ENCODE measurements around the gene SKIDA1.

The SKIDA1 gene

DNA sequence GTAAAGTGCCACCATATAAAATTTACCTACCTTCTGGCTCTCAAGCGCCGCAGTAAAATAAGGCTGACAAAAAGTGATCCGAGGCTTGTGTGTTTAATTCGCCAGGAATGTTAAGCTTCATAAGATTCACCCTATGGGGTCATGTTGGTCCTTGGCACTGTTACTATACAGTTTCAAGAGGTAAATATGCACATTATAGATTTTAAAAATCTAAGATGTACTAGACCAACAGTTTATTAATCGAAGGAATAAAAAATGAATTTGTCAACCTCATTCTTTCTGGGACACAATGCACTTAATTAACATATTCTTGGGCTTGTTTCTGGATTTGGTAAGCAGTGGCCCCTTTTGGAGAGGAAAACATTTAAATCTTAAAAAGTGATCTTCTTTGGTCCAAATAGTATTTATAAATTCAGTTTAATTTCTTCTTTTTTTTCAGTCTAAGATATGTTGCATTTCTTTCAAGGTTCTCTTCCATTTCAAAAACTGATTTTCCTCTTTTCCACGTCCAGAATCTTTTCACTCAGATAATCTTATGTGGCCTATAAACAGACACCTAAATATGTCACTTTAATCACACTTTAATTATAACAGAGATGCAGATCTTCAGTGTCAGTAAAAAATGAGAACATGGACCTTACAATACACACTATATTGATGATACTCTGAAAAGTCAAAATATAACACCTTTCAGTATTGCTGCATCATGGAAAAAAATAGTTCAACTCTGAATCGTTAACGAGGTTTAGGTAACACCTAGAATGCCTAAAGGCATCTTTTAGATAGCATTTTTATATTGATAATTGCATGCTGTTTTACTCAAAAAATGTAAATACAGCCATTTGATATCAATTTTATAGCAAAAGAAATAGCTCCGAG lies 3.8 kb upstream of the SKIDA1 start:
- DNase-seq (ENCODE audit: low read depth), result no peak

DNA sequence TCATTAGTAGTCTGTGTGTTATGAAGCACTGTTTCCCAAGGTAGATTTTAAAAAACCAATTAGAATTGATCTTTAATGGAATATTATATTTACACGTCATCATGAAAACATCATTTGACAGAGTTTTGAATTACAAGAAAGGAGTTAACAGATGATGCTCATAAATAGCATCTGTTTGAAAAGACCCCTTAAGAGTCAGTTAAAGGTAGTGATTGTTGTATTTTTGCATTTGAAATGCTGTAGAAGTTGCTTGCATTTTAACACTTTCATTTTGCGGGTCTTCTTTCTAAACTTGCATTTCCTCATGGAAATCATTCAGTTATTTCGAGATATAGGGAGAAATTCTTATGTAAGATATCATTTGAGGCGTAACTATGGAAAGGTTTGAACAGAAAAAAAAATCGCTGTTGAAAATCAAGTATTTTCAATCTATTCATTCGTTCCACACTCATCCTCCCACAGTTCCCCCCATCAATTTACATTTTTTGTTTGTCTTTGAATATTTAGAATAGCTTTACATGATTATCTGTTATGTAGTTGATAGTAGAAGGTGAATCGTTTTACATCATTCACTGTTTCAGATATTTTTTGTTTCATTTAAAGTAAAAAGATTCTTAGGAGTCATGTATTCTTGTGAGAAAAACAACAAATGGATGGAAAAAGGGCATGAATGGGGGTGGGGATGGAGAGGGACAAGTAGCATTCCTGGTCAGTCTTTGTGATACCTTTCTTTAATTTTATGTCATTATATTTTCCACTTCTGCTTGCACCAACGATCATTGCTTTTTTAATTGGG lies 3.0 kb upstream of the SKIDA1 start:
- no peak for DNase-seq (ENCODE audit: low read depth)

DNA sequence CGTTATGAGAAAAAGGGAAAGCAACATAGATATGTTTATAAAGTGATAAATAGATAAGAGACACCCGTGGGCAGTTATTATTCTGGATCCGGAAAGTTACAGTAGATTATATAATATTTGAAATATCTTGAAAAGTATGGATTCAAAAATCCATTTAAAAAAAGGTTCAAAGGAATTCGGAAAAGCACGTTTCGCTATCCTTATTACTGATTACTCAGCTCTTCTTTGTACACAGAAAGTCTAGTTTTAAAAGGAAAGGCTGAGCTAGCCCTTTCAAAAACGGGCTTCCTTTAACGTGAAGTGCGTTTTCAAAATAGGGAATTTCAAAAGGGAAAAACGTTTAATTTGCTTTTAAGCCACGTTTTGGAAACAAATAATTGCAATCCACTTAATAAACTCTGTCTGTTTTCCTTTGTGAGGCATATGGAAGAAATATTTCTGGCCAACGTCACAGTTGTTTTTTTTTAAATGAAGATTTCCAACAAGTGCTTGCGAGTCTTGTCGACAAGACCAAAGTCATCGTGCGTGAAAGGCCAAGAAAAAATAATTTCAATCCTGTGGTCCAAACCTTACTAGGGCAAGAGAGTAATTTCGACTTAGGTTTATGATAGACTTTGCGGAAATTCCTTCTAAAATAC lies 2.2 kb upstream of the SKIDA1 start:
- DNase-seq (ENCODE audit: low read depth), result peak; percentile 51

DNA sequence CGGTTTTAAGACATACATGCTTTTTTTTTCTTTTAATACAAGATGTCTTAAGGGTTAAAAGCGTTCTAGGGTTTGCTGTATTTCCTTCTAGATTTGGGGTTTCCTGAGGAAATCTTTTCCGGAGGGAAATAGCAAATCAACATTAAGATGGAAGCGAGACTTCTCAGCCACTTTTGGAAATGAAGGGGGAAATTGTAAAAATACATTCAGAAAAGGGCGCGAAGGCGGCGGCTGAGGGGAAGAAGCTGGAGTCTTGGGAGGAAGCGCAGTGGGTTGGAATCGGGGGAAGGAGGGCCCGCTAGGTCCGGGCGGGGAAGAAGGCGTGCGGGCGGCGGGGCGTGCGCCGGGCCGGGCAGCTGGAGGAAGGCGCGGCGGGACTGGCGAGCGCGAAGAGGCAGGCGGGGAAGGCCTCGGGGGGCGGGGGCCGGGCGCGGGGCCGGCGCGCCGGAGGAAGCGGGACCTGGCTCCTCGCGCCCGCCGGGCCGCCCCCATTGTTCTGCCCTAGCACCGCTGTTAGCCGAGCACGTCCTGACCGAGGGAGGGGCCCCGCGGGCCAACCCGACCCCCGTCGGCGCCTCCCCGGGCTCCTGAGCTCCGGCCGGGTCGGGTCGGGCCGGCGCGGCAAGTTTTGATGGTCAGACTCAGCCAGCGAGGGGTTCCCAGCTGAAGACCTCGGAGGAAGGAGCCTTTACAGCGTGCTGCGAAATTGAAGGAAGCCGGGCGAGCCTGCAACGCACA lies 1.5 kb upstream of the SKIDA1 start:
- peak; percentile 75 for DNase-seq (ENCODE audit: low read depth)

DNA sequence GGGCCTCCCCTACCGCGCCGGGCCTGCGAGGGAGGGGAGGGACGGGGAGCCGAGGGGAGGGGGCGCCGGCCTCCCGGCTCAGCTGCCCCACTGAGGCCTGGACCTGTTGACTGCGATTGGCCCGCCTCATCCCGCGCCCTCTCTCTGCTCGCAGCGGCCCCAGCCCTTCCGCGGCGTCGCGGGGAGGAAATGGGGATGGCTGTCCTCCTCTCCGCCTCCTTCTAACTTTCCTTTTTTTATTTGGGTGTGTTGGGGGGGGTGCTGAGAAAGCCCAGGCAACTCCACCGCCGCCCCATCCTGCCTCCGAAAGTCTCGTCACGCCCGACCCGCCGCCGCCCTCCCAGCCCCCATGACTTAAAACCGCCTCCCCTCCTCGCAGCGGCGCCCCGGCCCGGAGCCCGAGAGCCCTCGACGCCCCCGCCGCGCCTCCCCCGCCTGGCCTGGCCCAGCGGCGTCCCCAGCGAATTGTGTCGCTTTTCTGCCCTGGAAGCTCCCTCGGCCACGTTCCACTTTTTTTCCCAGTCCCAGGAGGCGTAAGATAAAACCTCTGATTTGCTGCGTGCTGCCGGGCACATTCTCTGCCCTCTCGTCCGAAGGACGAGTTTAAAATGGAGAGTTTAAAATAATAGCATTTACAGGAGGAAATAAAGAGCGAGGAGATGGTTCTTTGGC lies 842 bp upstream of the SKIDA1 start:
- peak; percentile 84 for DNase-seq (ENCODE audit: low read depth)

DNA sequence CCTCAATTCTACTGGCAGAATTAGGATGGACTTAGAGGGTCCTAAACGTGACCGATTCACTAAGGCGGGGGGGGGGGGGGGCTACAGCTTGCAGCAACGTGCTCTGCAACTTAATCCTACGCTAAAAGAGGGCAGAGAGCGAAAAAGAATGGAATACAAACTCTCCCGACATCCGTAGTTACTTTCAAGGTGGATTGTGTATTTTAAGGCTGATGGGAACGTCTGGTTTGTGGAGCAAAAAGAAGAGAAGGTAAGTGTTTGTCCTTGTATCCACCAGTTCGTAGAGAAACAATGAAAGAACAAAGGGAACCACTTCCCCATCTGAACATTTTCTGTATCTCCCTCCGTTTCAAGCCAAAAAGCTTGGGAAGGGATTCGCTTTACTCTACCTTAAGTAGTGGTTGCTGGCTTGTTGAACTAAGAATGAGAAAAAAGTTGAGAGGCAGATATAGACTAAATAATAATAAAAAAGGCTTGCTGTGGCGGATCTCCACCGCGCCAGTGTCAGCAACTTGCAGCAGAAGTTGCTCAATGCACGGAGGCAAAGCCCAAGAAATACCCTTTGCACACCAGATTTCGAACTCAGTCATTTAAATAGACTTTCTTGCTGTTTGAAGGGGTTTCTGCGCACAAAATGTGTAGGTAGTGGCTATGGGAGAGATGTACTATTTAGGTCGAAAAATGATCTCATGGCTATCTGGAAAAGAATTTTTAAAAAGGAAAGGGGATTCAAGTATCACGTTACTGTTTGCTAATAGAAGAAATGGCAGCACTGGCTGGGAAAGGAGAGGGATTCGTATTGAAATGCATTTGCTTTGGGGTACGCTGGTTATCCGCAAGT lies 736 bp downstream of the SKIDA1 start:
- peak; percentile 47 for DNase-seq (ENCODE audit: low read depth)

DNA sequence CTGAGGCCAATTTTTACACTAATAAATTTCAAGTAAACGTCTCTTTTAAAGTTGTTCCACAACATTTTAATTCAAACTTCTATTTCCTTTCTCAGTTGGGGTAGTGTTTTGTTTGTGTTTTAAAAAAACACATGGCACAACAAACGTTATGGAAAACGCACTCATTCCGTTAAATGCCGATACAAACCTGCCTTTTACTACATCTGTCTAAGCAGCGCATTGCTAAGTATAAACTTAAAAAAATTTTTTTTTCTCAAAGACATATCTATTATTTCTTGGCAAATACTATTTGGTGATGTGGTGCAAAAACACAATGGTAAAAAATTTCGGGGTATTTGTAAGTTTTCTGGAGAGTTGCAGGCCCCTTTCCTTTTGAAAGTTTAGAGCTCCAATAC lies 1.4 kb downstream of the SKIDA1 start:
- no peak for DNase-seq (ENCODE audit: low read depth)

DNA sequence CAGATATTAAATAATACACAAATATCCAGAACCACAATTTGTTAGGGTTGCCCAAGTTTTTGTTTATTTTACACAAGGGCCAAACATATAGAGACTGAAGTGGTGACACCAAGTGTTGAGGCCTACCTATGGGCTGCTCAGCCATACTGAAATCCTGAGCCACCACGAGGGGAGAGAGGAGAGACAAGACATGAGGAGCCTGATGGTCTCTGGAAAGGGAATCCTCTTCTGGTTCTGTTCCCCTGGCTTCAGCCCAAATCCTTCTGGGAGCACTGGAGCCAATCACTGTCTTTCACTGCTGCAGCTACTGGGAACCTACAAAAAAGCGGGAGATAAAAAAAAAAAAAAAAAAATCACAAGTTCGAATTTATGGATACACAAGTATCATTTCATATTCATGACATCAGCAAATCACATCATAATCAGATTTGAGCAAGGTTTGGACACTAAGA lies 1.9 kb downstream of the SKIDA1 start:
- peak; percentile 38 for DNase-seq (ENCODE audit: low read depth)

DNA sequence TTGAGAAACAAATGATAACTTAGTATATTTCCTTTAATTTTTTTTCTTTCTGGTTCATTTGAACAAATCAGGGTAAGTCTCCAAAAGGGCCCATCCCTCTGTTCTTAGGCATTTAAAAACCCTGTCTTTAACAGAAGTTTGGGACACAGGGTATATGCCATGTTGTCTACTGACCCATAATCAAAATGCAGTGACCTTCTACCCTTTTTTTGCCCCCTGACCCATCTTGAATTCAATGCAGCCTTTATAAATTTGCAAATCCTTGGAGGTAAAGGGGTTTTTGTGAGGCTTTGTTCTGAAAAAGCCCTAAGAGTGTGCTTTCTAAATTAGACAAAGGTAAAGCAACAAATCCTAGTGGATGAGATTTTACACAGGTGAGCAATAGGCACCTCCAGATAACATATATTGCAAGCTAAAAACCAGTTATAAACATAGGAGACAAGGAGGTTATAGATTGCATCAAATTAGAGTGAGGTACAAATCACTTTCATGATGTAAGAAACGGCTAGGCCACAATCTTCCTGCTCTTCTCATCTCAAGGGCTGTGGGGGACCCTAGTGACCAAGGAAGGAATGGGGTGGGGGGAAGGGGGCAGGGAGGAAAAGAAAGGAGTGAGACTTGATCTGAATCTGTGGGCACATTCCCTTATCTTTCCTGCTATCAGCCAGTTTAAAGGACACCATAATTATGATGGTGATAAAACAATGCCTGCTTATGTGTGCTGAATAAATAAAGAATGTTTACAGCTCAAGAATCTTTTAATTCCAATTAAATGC lies 2.7 kb downstream of the SKIDA1 start:
- DNase-seq (ENCODE audit: low read depth), result no peak

DNA sequence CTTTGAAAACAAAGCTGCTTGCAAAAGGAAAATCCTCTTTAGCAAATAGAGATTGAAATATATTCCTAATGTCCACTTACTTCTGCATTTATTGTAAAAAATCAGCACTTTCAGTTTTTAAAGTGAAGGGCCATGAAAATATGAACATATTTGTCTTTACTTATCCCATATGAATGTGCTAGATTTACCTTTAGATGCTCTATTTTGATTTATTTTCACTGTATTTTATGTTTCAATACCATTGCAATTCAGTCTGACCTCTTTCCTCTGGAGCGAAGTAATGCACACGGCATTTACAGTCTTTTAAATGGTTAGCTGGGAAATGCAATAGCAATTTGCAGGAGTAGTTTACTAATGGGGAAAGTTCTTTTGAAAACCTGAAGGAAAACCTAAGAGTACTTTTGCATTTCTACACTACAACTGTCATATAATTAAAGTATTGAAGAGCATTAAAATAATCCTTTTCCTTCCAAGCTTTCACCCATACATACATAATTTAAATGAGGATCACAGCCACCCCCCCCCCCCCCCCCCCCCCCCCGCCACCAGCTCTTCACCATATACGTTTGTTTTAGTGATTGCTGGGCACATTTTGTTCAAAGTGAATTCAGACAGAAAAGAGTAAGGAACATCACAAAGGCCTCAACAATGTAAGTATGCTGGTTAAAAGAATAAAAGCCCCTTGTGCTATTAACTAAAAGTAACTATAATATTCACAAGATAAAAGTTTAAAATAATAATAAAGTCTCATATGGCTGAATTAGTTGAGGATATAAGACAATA lies 3.5 kb downstream of the SKIDA1 start:
- no peak for DNase-seq (ENCODE audit: low read depth)

DNA sequence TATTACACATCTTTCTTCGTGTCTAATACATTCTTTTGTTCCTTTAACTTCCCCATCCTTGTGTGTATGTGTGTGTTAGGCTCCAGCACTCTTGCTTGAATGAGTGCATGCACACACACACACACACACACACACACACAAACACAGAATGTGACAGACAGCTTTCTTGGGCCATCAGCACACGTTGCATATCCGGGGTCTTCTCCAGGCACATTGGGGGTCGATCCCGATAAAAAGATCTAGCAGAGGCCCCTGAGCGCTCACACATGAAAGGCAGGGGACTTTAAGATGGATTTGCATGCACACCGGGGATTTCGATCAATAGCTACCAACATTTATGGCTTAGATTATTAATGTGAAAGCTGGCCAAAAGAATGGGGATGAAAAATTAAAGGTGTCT lies 4.5 kb downstream of the SKIDA1 start:
- DNase-seq (ENCODE audit: low read depth), result no peak

DNA sequence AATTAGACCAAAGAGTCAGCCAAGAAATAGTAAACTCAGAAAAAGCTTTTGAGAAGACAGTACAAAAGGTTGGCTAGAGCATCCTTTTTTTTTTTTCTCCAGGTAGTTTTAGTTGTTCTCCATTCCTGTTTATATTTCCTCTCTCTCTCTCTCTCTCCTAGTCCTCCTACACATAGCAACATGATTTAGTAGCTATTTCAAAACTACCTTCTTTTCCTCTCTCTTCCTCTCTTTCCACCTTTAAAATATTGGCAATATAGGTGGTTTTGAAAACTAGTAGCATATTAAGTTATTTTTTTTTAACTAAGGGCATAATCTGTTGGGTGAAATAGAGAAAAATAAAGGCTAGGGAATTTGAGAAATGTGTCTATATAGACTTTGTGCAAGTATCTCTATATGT lies 5.0 kb downstream of the SKIDA1 start:
- DNase-seq (ENCODE audit: low read depth), result no peak

DNA sequence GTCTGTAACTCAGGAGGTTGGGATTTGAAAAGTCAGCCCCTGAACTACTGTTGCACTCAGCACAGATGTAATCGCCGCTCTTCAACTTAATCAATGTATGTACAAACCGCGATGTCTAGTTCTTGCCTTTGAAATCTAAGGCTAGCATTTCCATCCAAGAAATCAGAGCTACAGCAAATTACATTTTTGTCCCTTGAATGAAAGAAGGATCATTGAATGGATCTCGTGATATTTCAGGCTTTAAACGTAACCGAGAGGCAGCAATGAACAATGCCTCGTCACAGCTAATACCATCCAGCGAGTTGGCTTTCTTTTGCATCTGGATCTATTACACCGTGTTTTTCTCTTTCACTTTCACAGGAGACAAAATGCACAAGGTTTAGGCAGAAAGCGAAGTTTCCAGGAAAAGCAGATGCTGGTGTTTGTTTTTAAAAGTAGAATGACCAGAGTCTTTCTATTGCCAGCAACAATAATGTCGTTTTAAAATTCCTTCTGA lies 5.5 kb downstream of the SKIDA1 start:
- DNase-seq (ENCODE audit: low read depth), result peak; percentile 75

DNA sequence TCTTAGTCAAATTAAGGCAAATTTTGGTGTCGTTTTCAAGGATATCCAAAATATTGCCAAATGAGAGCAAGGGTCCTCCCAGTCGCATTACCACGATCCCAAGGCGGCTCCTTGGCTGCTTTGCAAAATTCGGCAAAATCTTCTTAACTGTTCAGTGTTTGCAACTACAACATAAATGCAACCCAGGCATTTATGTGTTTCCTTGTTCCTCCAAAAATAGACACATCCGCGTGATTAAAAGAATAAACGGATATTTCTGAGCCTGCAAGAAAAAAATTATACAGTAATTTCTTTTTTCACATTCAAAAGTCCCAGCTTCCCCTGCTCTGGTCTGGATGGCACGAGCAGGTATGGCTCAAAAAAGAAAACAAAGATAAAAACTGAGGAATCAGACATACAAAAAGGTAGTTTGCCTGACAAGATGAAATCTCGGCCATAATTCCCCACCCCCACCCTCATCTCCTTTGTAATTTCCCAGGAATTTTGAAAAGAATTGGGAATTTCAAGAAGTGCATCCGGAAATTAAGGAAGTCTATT lies 6.0 kb downstream of the SKIDA1 start:
- DNase-seq (ENCODE audit: low read depth), result no peak

DNA sequence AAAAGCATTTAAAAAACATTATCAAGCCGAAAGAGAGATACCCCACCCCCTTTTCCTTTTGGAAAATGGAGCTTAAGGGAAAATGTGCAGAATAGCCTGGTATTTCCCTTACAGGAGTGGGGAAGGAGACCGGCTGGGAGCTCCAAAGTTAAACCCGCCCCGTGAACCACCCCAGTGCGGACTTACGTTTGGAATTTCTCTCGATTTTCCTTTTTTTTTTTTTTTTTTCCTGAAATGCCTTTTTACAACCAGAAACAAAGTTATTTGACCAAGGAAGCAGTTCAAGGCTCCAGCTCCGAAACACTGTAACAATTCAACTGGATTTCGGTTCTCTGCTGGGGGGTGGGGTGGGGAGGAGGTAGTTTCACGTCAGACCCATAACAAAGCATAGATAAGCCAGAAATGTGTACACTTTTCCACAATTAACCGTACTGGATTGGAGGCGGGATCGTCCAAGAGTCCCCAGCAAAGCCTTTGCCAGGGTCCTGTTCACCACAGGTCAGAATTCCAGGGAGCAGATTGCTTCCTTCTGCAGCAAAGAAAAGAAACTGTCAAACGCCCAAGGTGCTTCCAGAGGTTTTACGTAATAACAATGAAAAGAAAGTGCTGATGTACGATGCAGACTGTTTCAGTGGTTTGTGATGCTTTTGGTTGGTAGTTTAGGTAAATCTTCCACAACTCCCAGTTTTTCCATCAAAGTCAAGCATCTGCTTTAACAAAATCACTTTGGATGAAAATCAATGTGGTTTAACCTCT lies 6.7 kb downstream of the SKIDA1 start:
- peak; percentile 35 for DNase-seq (ENCODE audit: low read depth)

DNA sequence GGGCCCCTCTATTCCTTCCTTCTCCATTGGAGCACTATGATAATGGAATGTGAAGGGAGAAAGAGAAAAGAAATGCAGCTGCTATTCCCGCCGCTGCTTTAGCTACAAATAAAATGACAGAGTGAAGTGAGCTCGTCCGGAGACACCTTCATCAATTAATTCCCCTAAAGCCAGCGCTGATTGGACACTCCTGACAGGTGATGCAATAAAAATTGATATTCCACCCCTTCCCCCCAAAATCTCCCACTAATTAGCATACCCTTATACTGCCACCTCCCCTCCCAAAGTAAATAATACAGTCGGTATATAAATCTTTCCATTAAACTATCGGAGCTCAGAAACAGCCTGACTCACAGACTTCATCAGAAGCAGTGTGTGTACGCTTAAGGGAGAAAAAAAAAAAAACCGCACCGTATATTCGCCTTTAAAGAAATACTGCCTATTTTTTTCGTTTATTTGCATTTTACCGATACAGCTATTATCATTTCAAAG lies 7.3 kb downstream of the SKIDA1 start:
- DNase-seq (ENCODE audit: low read depth), result peak; percentile 35
